SHP77 (cell line): ENCODE measurements around the gene KDM5D.

Experiments
- DNase-seq, 2 experiments: peaks; one replicate each; lab custom pipeline; 2025; lab: John Stamatoyannopoulos, UW

KDM5D gene

GRCh38 chrY:19744381-19745378 is at the start of gene KDM5D:
KDM5D (minus strand) TSS chrY:19744726; CDS start chrY:19744534, 192 bp downstream.
- DNase-seq, result no peak

- DNase-seq, result no peak
These were observed 23.8 kb upstream of the KDM5D start for GRCh38 chrY:19768375-19768774.

- no peak for DNase-seq
These were observed 1.2 kb downstream of the KDM5D start for GRCh38 chrY:19743331-19743730.

GRCh38 chrY:19742153-19742552 is 2.4 kb downstream of the KDM5D start:
- DNase-seq, result no peak

- no peak for DNase-seq
These were observed 10.1 kb downstream of the KDM5D start for GRCh38 chrY:19734425-19734824.

GRCh38 chrY:19717950-19718349 is 26.6 kb downstream of the KDM5D start:
- DNase-seq, result no peak

- no peak for DNase-seq
These were observed 27.4 kb downstream of the KDM5D start for GRCh38 chrY:19717146-19717545.

GRCh38 chrY:19715226-19715625 is 29.3 kb downstream of the KDM5D start:
- no peak for DNase-seq

GRCh38 chrY:19713430-19713829 is 31.1 kb downstream of the KDM5D start:
- DNase-seq, result no peak

GRCh38 chrY:19706273-19706672 is 38.3 kb downstream of the KDM5D start:
- DNase-seq, result no peak

- DNase-seq, result no peak
These were observed 46.0 kb downstream of the KDM5D start for GRCh38 chrY:19698495-19698894.

GRCh38 chrY:19680821-19681220 is 63.7 kb downstream of the KDM5D start:
- no peak for DNase-seq
